ENCODE results near the gene KLF15. TPM values are rescaled to one million over a fixed set of nuclear protein-coding genes. Genes with fewer than 3 reads are reported as not detected.

Gene KLF15
- total RNA-seq, 1 donor from 2014 or later: 19.3 TPM

GRCh38 chr3:126314305-126314789 is 42.9 kb downstream of the KLF15 start:
- DNase-seq (ENCODE audit: low read depth, low spot score): no peak
- no peaks in the 10 kb centered on the region for H3K27me3 Mint-ChIP-seq (ENCODE audit: low read depth)
- no peak overlapping the region for H3K27ac Mint-ChIP-seq (ENCODE audit: unreplicated experiment)
- TF ChIP-seq CTCF (conservative IDR thresholded peaks at IDR 0.05): no peak
- no peak overlapping the region for H3K4me3 Mint-ChIP-seq
- H3K4me1 Mint-ChIP-seq: no peaks in the 10 kb centered on the region
- no peaks in the 10 kb centered on the region for H3K36me3 Mint-ChIP-seq (ENCODE audit: low read depth)
- H3K9me3 Mint-ChIP-seq: peaks cover 2% of the 10 kb centered on the region

- TF ChIP-seq CTCF (conservative IDR thresholded peaks at IDR 0.05): no peak
- no peak overlapping the region for H3K27ac Mint-ChIP-seq (ENCODE audit: unreplicated experiment)
- peaks cover 2% of the 10 kb centered on the region for H3K9me3 Mint-ChIP-seq
- H3K27me3 Mint-ChIP-seq (ENCODE audit: low read depth): no peaks in the 10 kb centered on the region
- H3K4me3 Mint-ChIP-seq: no peak overlapping the region
- no peak for DNase-seq (ENCODE audit: low read depth, low spot score)
- H3K36me3 Mint-ChIP-seq (ENCODE audit: low read depth): no peaks in the 10 kb centered on the region
- no peaks in the 10 kb centered on the region for H3K4me1 Mint-ChIP-seq
Observed at GRCh38 chr3:126313580-126314304, 43.5 kb downstream of the KLF15 start.

- no peaks in the 10 kb centered on the region for H3K4me1 Mint-ChIP-seq
- no peak for DNase-seq (ENCODE audit: low read depth, low spot score)
Observed at GRCh38 chr3:126313166-126313565, 44.0 kb downstream of the KLF15 start.

GRCh38 chr3:126312341-126312740 is 44.9 kb downstream of the KLF15 start:
- H3K4me3 Mint-ChIP-seq: no peak overlapping the region
- H3K27ac Mint-ChIP-seq (ENCODE audit: unreplicated experiment): no peak overlapping the region
- no peak for TF ChIP-seq CTCF (conservative IDR thresholded peaks at IDR 0.05)
- H3K36me3 Mint-ChIP-seq (ENCODE audit: low read depth): no peaks in the 10 kb centered on the region
- no peak for DNase-seq (ENCODE audit: low read depth, low spot score)
- no peaks in the 10 kb centered on the region for H3K27me3 Mint-ChIP-seq (ENCODE audit: low read depth)
- H3K4me1 Mint-ChIP-seq: no peaks in the 10 kb centered on the region
- H3K9me3 Mint-ChIP-seq: peaks cover 2% of the 10 kb centered on the region

More at GRCh38 chr3:126313166-126313565, 44.0 kb downstream of the KLF15 start:
- Mint-ChIP-seq H3K36me3 (ENCODE audit: low read depth) (no peaks in the 10 kb centered on the region), H3K27me3 (ENCODE audit: low read depth) (no peaks in the 10 kb centered on the region), H3K4me3 (no peak overlapping the region), H3K27ac (ENCODE audit: unreplicated experiment) (no peak overlapping the region), H3K9me3 (peaks cover 2% of the 10 kb centered on the region)
- no peak for TF ChIP-seq CTCF (conservative IDR thresholded peaks at IDR 0.05)

- Mint-ChIP-seq H3K9me3 (peaks cover 2% of the 10 kb centered on the region), H3K27me3 (ENCODE audit: low read depth) (no peaks in the 10 kb centered on the region), H3K4me3 (no peak overlapping the region), H3K36me3 (ENCODE audit: low read depth) (no peaks in the 10 kb centered on the region), H3K27ac (ENCODE audit: unreplicated experiment) (no peak overlapping the region), H3K4me1 (no peaks in the 10 kb centered on the region)
- TF ChIP-seq CTCF (conservative IDR thresholded peaks at IDR 0.05): no peak
- no peak for DNase-seq (ENCODE audit: low read depth, low spot score)
Observed at GRCh38 chr3:126311338-126311978, 45.8 kb downstream of the KLF15 start.

Data from neural crest cell (in vitro differentiated cells).